SU-DHL-6 (cell line): Measurements from ENCODE around the gene CAMK2D.

Source experiments
- H2AFZ ChIP-seq: fragments of 200-600 bp; sonication (generic); 2 replicates; pipeline ENCODE4 v1.6.1; 2014; ENCODE audit warnings: low read depth, mild to moderate bottlenecking, moderate library complexity, mixed read lengths, antibody characterized with exemption, low read length; ENCODE audit not compliant: severe bottlenecking
- H3F3A ChIP-seq: fragments of 200-600 bp; shearing (Covaris generic); 2 replicates; pipeline ENCODE4 v1.6.0; 2016; ENCODE audit warnings: antibody characterized with exemption, mild to moderate bottlenecking; ENCODE audit not compliant: insufficient read depth
- H3K27ac ChIP-seq: fragments of 200-600 bp; sonication (generic); 2 replicates; pipeline ENCODE4 v1.5.1; 2016; ENCODE audit warnings: low read depth, mild to moderate bottlenecking, low read length, moderate library complexity, mixed read lengths
- H3K27me3 ChIP-seq: fragments of 200-600 bp; sonication (generic), shearing (Covaris generic); 2 replicates; pipeline ENCODE4 v1.6.0; 2014; ENCODE audit warnings: mild to moderate bottlenecking, low read length
- H3K36me3 ChIP-seq: fragments of 200-600 bp; sonication (generic); 2 replicates; pipeline ENCODE4 v1.6.1; 2014; ENCODE audit warnings: mild to moderate bottlenecking, low read length, mixed read lengths
- H3K4me2 ChIP-seq: fragments of 300-600, 200-600 bp; shearing (Covaris generic), sonication (generic); 2 replicates; pipeline ENCODE4 v1.6.0; 2014; ENCODE audit warnings: low read length, low read depth, mild to moderate bottlenecking; ENCODE audit not compliant: poor library complexity, severe bottlenecking
- H3K4me3 ChIP-seq: fragments of 200-600 bp; sonication (generic); 2 replicates; pipeline ENCODE4 v1.5.1; 2014; ENCODE audit warnings: antibody characterized with exemption, low read length, mild to moderate bottlenecking, mixed read lengths; ENCODE audit not compliant: insufficient read depth, poor library complexity, severe bottlenecking
- H3K79me2 ChIP-seq: fragments of 200-600 bp; sonication (generic); 2 replicates; pipeline ENCODE4 v1.6.1; 2014; ENCODE audit warnings: mild to moderate bottlenecking, low read length, moderate library complexity; ENCODE audit not compliant: insufficient read depth
- H3K9ac ChIP-seq: fragments of 200-600 bp; sonication (generic); 2 replicates; pipeline ENCODE4 v1.7.0; 2014; ENCODE audit warnings: mild to moderate bottlenecking, low read length
- H3K9me2 ChIP-seq: fragments of 200-600 bp; sonication (generic); replicated peaks from 2 replicates; pipeline ENCODE4 v1.6.1; 2014; ENCODE audit warnings: low read length; ENCODE audit not compliant: insufficient read depth
- H3K9me3 ChIP-seq: fragments of 200-600 bp; sonication (generic); 2 replicates; pipeline ENCODE4 v1.6.1; 2014; ENCODE audit warnings: low read length, mixed read lengths; ENCODE audit not compliant: insufficient read depth
- H4K20me1 ChIP-seq: fragments of 200-600 bp; sonication (generic); 2 replicates; pipeline ENCODE4 v1.6.1; 2014; ENCODE audit warnings: low read depth, mild to moderate bottlenecking, antibody characterized with exemption, low read length, moderate library complexity, mixed read lengths
- EZH2phosphoT487 ChIP-seq: fragments of 200-600 bp; sonication (generic), shearing (Covaris generic); conservative IDR thresholded peaks from 2 replicates; pipeline ENCODE4 v1.6.1; 2018; ENCODE audit warnings: mild to moderate bottlenecking, antibody characterized with exemption, low read length, moderate library complexity, mixed read lengths
- TF ChIP-seq, protein P1 (sequence below): fragments of 200-600 bp; sonication (generic); IDR thresholded peaks from one replicate; pipeline ENCODE4 v1.5.1; 2017; ENCODE audit warnings: antibody characterized with exemption, mild to moderate bottlenecking, low read length, moderate library complexity; ENCODE audit not compliant: insufficient read depth, poor library complexity, severe bottlenecking

CAMK2D gene

DNA sequence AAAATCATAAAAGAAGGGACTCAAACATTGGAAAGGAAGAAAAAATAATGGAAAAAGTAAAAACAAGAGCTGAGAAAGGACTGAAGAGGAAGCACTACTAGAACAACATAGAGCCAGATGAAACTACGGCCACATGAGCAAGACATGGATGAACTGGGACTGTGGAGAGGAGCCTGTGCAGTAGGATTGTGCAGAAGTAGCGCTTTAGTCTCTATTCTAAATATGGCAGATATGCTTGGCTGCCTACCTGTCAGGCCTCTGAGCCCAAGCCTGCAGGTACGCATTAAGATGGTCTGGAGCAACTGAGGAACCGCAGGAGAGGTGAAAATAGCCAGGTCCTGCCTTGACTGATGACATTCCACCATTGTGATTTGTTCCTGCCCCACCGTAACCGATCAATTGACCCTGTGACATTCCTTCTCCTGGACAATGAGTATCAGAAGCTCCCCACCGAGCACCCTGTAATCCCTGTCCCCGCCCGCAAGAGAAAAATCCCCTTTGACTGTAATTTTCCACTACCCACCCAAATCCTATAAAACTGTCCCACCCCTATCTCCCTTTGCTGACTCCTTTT, 154.3 kb downstream of the CAMK2D start:
- no peak overlapping the region for H3K4me2 ChIP-seq
- no peaks in the 10 kb centered on the region for H3K79me2 ChIP-seq
- no peaks in the 10 kb centered on the region for H3K36me3 ChIP-seq
- H4K20me1 ChIP-seq, result no peaks in the 10 kb centered on the region
- H3K4me3 ChIP-seq, result no peak overlapping the region
- no peak overlapping the region for H3K27ac ChIP-seq
- H3K9ac ChIP-seq, result no peak overlapping the region
- TF ChIP-seq, protein P1, sequence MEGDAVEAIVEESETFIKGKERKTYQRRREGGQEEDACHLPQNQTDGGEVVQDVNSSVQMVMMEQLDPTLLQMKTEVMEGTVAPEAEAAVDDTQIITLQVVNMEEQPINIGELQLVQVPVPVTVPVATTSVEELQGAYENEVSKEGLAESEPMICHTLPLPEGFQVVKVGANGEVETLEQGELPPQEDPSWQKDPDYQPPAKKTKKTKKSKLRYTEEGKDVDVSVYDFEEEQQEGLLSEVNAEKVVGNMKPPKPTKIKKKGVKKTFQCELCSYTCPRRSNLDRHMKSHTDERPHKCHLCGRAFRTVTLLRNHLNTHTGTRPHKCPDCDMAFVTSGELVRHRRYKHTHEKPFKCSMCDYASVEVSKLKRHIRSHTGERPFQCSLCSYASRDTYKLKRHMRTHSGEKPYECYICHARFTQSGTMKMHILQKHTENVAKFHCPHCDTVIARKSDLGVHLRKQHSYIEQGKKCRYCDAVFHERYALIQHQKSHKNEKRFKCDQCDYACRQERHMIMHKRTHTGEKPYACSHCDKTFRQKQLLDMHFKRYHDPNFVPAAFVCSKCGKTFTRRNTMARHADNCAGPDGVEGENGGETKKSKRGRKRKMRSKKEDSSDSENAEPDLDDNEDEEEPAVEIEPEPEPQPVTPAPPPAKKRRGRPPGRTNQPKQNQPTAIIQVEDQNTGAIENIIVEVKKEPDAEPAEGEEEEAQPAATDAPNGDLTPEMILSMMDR, result no peak
- H2AFZ ChIP-seq, result no peak overlapping the region
- no peaks in the 10 kb centered on the region for H3K27me3 ChIP-seq
- no peaks in the 10 kb centered on the region for H3K9me2 ChIP-seq
- H3F3A ChIP-seq, result no peaks in the 10 kb centered on the region
- H3K9me3 ChIP-seq, result no peaks in the 10 kb centered on the region

DNA sequence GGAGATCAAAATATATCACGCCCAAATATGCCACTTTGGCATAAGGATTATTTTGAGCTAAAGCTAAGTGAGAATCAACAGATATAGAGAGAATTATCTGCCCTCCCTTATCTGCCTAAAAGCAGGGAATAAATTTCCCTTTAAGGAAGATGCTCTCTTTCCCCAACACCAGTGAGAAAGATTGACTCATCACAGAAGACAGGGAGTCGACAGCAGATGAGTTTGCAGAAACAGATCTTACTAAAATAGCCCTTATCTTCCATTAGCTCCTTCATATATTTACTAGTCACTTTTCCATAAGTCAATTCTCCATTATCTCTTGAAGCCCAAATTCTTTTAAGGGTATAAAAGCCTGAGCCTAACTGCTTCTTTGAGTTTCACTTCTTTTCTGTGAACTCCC, 156.6 kb downstream of the CAMK2D start:
- no peaks in the 10 kb centered on the region for H3K9me2 ChIP-seq
- no peaks in the 10 kb centered on the region for H3K27me3 ChIP-seq
- no peaks in the 10 kb centered on the region for H3F3A ChIP-seq
- no peak overlapping the region for H3K9ac ChIP-seq
- no peak overlapping the region for H3K4me2 ChIP-seq
- H3K4me3 ChIP-seq, result no peak overlapping the region
- no peak overlapping the region for H3K27ac ChIP-seq
- H3K9me3 ChIP-seq, result no peaks in the 10 kb centered on the region
- no peaks in the 10 kb centered on the region for H3K79me2 ChIP-seq
- no peak overlapping the region for H2AFZ ChIP-seq
- H4K20me1 ChIP-seq, result no peaks in the 10 kb centered on the region
- TF ChIP-seq, protein P1, result no peak
- TF ChIP-seq EZH2phosphoT487, result no peak
- H3K36me3 ChIP-seq, result no peaks in the 10 kb centered on the region

DNA sequence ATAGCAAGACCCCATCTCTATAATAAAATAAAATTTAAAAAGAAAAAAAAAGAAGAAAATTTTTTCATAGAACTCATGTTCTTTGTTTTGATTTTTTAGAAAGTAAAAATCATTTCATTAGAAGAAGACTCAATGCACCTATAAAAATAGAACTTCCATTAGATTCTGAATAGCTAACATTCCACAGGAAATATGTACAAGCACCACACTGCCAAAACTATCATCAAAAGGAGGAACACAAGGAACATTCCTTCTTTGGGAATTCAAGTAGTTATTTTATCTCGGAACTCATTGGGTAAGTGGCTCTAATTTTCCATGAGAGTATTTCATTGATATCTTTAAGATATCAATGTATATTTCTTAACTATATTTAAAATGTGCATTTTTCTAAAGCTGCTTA, 157.6 kb downstream of the CAMK2D start:
- no peak overlapping the region for H3K27ac ChIP-seq
- no peaks in the 10 kb centered on the region for H3K9me2 ChIP-seq
- no peaks in the 10 kb centered on the region for H3K9me3 ChIP-seq
- no peak overlapping the region for H3K4me2 ChIP-seq
- no peak for TF ChIP-seq EZH2phosphoT487
- TF ChIP-seq, protein P1, result no peak
- no peak overlapping the region for H3K4me3 ChIP-seq
- H3F3A ChIP-seq, result no peaks in the 10 kb centered on the region
- no peaks in the 10 kb centered on the region for H3K36me3 ChIP-seq
- H2AFZ ChIP-seq, result no peak overlapping the region
- no peaks in the 10 kb centered on the region for H3K79me2 ChIP-seq
- no peaks in the 10 kb centered on the region for H3K27me3 ChIP-seq
- H3K9ac ChIP-seq, result no peak overlapping the region
- H4K20me1 ChIP-seq, result no peaks in the 10 kb centered on the region
